Mucosa of descending colon (tissue), 3 donors: ENCODE results near the gene IQSEC3. TPM values are rescaled to one million over a fixed set of nuclear protein-coding genes. Genes with fewer than 3 reads are reported as not detected.
A peak's percentile ranks its signal among the peaks of the same experiment; 100 is the strongest.

Experiments
- ATAC-seq: fragments of 200-7000 bp; cut with Tn5 transposase; one replicate; pipeline ENCODE4 v1.9.1; 2020; ENCODE audit warnings: mild to moderate bottlenecking, moderate library complexity
- DNase-seq, 3 donors: peaks; one replicate each; pipeline ENCODE4 v3.0.0-alpha.2; 2020
- H3K36me3 ChIP-seq: fragments of 200-600 bp; one replicate; pipeline ENCODE4 v1.8.0; 2021; ENCODE audit warnings: low read depth, mild to moderate bottlenecking
- H3K4me1 ChIP-seq: fragments of 200-600 bp; one replicate; pipeline ENCODE4 v1.8.0; 2021; ENCODE audit warnings: low read depth, mild to moderate bottlenecking
- H3K4me3 ChIP-seq: fragments of 200-600 bp; one replicate; pipeline ENCODE4 v1.8.0; 2021; ENCODE audit warnings: mild to moderate bottlenecking
- H3K9me3 ChIP-seq: fragments of 200-600 bp; one replicate; pipeline ENCODE4 v1.8.0; 2021; ENCODE audit warnings: mild to moderate bottlenecking
- intact Hi-C, 2 donors: fragments of 100-400 bp; cut with DNase I in 1 of 2; cut with micrococcal nuclease in 1 of 2; formaldehyde crosslinking; loops; one replicate each; pipeline versions ENCODE4 v1.11.0 to v1.11.1; 2022; cut with DNase I, micrococcal nuclease
- total RNA-seq, 3 donors: library from RNA; stranded (reverse); fragmentation: NEBNext Ultra II Directional in 2 of 3; extraction: Animal tissue kit (Norgen Biotek cat#: 25700) in 2 of 3; gene quantifications; one replicate each; pipeline versions ENCODE4 v1.2.1 to v1.2.4, GENCODE V29; 2021 to 2023
- TF ChIP-seq, protein P1 (sequence below): fragments of 200-600 bp; IDR thresholded peaks from one replicate; pipeline ENCODE4 v1.8.0; 2022; ENCODE audit warnings: antibody characterized with exemption, mild to moderate bottlenecking
- donor health status: DM: no; HTN: no; CAD: no; lungs with moderate emphysema.
- donor health status: DM: no; HTN: no; CAD: no.
- donor health status: DM: no; HTN: yes; CAD: no.

IQSEC3 gene
- total RNA-seq, 3 donors from 2014 or later, result 0.23 to 2.3 (median 1.1) TPM

- intact Hi-C loops, result no loop called here
- H3K9me3 ChIP-seq, result no peaks in the 10 kb centered on the region
- peak; percentile 73 to 80 (median 77) for DNase-seq
- H3K4me3 ChIP-seq, result no peak overlapping the region
- TF ChIP-seq, protein P1, sequence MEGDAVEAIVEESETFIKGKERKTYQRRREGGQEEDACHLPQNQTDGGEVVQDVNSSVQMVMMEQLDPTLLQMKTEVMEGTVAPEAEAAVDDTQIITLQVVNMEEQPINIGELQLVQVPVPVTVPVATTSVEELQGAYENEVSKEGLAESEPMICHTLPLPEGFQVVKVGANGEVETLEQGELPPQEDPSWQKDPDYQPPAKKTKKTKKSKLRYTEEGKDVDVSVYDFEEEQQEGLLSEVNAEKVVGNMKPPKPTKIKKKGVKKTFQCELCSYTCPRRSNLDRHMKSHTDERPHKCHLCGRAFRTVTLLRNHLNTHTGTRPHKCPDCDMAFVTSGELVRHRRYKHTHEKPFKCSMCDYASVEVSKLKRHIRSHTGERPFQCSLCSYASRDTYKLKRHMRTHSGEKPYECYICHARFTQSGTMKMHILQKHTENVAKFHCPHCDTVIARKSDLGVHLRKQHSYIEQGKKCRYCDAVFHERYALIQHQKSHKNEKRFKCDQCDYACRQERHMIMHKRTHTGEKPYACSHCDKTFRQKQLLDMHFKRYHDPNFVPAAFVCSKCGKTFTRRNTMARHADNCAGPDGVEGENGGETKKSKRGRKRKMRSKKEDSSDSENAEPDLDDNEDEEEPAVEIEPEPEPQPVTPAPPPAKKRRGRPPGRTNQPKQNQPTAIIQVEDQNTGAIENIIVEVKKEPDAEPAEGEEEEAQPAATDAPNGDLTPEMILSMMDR, result peak; percentile 12
- no peaks in the 10 kb centered on the region for H3K36me3 ChIP-seq
- ATAC-seq, result peak; percentile 90
- no peaks in the 10 kb centered on the region for H3K4me1 ChIP-seq
Observed at GRCh38 chr12:153080-153746, 86.6 kb downstream of the IQSEC3 start.

- H3K9me3 ChIP-seq, result no peaks in the 10 kb centered on the region
- intact Hi-C loops, result no loop called here
- H3K4me3 ChIP-seq, result no peak overlapping the region
- no peak for ATAC-seq
- no peaks in the 10 kb centered on the region for H3K36me3 ChIP-seq
- H3K4me1 ChIP-seq, result no peaks in the 10 kb centered on the region
- DNase-seq, result no peak
- TF ChIP-seq, protein P1, result no peak
Observed at GRCh38 chr12:154058-154457, 87.5 kb downstream of the IQSEC3 start.

DNA sequence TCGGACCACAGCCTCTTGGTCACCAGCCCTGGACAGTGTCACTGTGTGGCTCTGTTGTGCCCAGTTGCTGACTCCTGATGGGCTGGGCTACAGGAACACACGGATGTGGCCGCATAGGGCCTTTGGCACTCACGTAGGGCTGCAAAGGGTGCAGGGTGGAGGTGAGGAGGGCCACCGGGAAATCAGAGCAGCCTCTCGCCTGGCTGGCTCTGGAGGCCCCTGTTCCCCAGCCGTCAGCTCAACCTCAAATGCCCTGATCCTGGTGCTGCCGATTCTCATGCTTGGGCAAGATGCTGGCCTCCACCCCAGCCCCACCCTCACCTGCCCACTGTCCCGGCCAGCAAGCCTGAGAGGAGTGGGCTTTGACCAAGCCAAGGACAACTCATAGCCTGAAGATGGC is 88.4 kb downstream of the IQSEC3 start:
- H3K9me3 ChIP-seq, result no peaks in the 10 kb centered on the region
- H3K4me1 ChIP-seq, result no peaks in the 10 kb centered on the region
- intact Hi-C loops, result no loop called here
- DNase-seq (no peak), ATAC-seq (no peak)
- no peaks in the 10 kb centered on the region for H3K36me3 ChIP-seq
- no peak overlapping the region for H3K4me3 ChIP-seq
- TF ChIP-seq, protein P1, result no peak

DNA sequence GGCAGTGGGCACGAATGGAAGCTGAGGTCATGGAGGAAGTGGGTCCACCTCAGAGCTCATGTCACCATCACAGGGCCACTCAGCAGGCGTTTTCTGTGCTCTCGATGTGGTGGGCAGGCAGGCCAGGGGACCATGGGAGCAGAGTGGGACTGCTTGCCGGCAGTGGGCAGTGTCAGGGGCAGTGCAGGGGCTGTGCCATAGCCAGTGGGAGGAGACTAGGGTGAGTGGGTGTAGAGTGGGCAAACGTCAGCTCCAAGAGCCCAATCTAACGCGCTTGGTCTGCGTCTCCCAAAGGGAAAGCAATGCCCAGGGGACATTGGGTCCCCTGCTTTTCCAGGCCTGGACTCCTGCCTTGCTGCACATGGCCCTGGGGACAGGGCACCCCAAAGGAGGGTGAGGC is 89.1 kb downstream of the IQSEC3 start:
- DNase-seq, result no peak
- Histone ChIP-seq H3K9me3 (no peaks in the 10 kb centered on the region), H3K36me3 (no peaks in the 10 kb centered on the region), H3K4me3 (no peak overlapping the region), H3K4me1 (no peaks in the 10 kb centered on the region)
- TF ChIP-seq, protein P1, result no peak
- intact Hi-C loops, result no loop called here
- ATAC-seq, result no peak

- H3K4me3 ChIP-seq, result no peak overlapping the region
- H3K36me3 ChIP-seq, result no peaks in the 10 kb centered on the region
- no peaks in the 10 kb centered on the region for H3K9me3 ChIP-seq
- H3K4me1 ChIP-seq, result no peaks in the 10 kb centered on the region
- TF ChIP-seq, protein P1, result no peak
- no peak for ATAC-seq
- no peak for DNase-seq
- intact Hi-C loops, result no loop called here
Observed at GRCh38 chr12:156945-157344, 90.4 kb downstream of the IQSEC3 start.

GRCh38 chr12:157644-158043 is 91.1 kb downstream of the IQSEC3 start:
- DNase-seq, result no peak
- TF ChIP-seq, protein P1, result no peak
- Histone ChIP-seq H3K9me3 (no peaks in the 10 kb centered on the region), H3K4me1 (no peaks in the 10 kb centered on the region), H3K4me3 (no peak overlapping the region), H3K36me3 (no peaks in the 10 kb centered on the region)
- ATAC-seq, result no peak
- intact Hi-C loops, result no loop called here
